Heart left ventricle (tissue), 13 donors: ENCODE results near the gene TRIM7.

Experiments
- POLR2A ChIP-seq, 2 donors: fragments of 450-650 bp; IDR thresholded peaks; one replicate each; pipeline ENCODE4 v1.6.1; 2017; ENCODE audit warnings: antibody characterized with exemption in 2 of 2, mild to moderate bottlenecking in 2 of 2, moderate library complexity in 2 of 2
- TF ChIP-seq, protein P1 (sequence below), 12 donors: fragments of 200-600 bp; sonication (generic) in 4 of 12; IDR thresholded peaks; one replicate each; pipeline versions ENCODE4 v1.5.0 to v1.8.0; 2018 to 2022; ENCODE audit warnings: antibody characterized with exemption in 12 of 12, mild to moderate bottlenecking in 5 of 12
- donor health status: ischemic (EF 13 %, LVEDD 7.1; RV severe dilation, severe dysfunction).
- donor health status: DM: no; HTN: yes; CAD: no.
- donor health status: DM: no; HTN: no; CAD: no.
- donor health status: ischemic (EF 25% LVEDD 6.9; RV normal size, moderate dysfunction).
- donor health status: ischemic (EF 25% LVEDD 5.7; RV mildly dilated, moderate dysfunction).
- donor health status: ischemic (EF 35%, LVEDD 5.7; RV mildly dilated, moderate dysfunction).
- donor health status: nonischemic (EF 11% LVEDD 7.7; RV severe dilation, severe dysfunction).
- donor health status: DM: yes; HTN: yes; CAD: no.
- donor health status: PGD.
- donor health status: ischemic (EF 29% LVEDD 5.4; RV normal size, mild dysfunction).
- donor health status: nonischemic (EF 23%, LVEDD 6.1; RV moderate dilation, normal function).

DNA sequence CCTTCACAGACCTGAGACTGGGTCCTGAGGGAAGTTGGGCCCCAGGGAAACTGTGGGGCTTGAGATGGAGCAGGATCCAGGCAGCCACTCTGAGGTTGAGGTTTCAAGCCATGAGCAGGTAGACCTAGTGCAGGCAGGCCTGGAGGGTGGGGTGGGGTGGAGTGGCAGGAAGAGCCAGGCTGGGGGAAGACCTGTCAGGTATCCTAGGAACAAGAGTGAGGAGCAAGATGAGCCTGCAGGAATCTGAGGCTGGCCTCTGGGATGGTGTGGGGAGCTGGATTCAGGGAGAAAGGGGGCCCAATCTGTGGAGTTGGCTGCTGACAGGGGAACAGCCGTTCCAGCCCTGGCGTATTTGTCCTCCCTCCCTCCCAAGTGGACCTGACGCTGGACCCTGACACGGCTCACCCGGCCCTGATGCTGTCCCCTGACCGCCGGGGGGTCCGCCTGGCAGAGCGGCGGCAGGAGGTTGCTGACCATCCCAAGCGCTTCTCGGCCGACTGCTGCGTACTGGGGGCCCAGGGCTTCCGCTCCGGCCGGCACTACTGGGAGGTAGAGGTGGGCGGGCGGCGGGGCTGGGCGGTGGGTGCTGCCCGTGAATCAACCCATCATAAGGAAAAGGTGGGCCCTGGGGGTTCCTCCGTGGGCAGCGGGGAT is 28.9 kb upstream of the TRIM7 start:
- TF ChIP-seq, protein P1, sequence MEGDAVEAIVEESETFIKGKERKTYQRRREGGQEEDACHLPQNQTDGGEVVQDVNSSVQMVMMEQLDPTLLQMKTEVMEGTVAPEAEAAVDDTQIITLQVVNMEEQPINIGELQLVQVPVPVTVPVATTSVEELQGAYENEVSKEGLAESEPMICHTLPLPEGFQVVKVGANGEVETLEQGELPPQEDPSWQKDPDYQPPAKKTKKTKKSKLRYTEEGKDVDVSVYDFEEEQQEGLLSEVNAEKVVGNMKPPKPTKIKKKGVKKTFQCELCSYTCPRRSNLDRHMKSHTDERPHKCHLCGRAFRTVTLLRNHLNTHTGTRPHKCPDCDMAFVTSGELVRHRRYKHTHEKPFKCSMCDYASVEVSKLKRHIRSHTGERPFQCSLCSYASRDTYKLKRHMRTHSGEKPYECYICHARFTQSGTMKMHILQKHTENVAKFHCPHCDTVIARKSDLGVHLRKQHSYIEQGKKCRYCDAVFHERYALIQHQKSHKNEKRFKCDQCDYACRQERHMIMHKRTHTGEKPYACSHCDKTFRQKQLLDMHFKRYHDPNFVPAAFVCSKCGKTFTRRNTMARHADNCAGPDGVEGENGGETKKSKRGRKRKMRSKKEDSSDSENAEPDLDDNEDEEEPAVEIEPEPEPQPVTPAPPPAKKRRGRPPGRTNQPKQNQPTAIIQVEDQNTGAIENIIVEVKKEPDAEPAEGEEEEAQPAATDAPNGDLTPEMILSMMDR (IDR thresholded peaks at IDR 0.05): no peak
- TF ChIP-seq POLR2A (IDR thresholded peaks at IDR 0.05): no peak
